HepG2 (cell line): ENCODE results near the gene MYOF. TPM values are rescaled to one million over a fixed set of nuclear protein-coding genes. Genes with fewer than 3 reads are reported as not detected.
"Not testable (repeated sequence)": the region's sequence is repeated elsewhere in the genome, so short reads cannot be mapped to it uniquely, and the experiment has no call there.

Experiments used
- ATAC-seq: fragments of 200-7000 bp; cut with Tn5 transposase; 3 replicates; pipeline ENCODE4 v1.9.1; 2020; ENCODE audit warnings: mild to moderate bottlenecking, moderate library complexity
- BruUV-seq: library from RNA; stranded (reverse); fragments of 400-500 nt; replicated peaks from 2 replicates; lab custom pipeline; 2021; lab: Mats Ljungman, UMichigan
- CTCF ChIA-PET: fragments of 300-600 bp; formaldehyde crosslinking; extraction: SDS; loops from one replicate; lab custom pipeline; 2021; ENCODE audit warnings: low total read pairs, inconsistent platforms, low intra/inter-chr PET ratio; lab: Yijun Ruan, JAX
- POLR2A ChIA-PET: fragments of 350-600 bp; sonication (Branson Sonifier 250); formaldehyde crosslinking; loops from one replicate; lab custom pipeline; 2020; ENCODE audit warnings: antibody characterized with exemption, inconsistent platforms; lab: Yijun Ruan, JAX
- DNase-seq: peaks from one replicate; pipeline ENCODE4 v3.0.0-alpha.2; 2015; ENCODE audit warnings: low spot score
- FAIRE-seq: peaks from 3 replicates; lab custom pipeline; 2011; peaks lifted over from hg19 to GRCh38; lab: Jason Lieb, UNC
- H2AFZ ChIP-seq: one replicate; pipeline ENCODE4 v1.6.1; 2011; ENCODE audit warnings: low read length, inconsistent platforms
- H3K27ac ChIP-seq: fragments of 300-600 bp; 3 replicates; pipeline ENCODE4 v1.8.0; 2011; ENCODE audit warnings: mixed run types, mild to moderate bottlenecking, mixed read lengths, low read length, inconsistent platforms; ENCODE audit not compliant: insufficient read depth; ENCODE audit errors: extremely low read length
- H3K27me3 ChIP-seq, 2 experiments: fragments of 200-600 bp in 1 of 2; 2 replicates in 1 of 2; 3 replicates in 1 of 2; pipeline versions ENCODE4 v1.6.0 to v1.8.0; 2011; ENCODE audit warnings: low read length in 2 of 2, mild to moderate bottlenecking in 2 of 2, moderate library complexity in 2 of 2, inconsistent platforms in 1 of 2; ENCODE audit not compliant: insufficient read depth in 2 of 2, control insufficient read depth in 1 of 2
- H3K36me3 ChIP-seq, 2 experiments: fragments of 200-600 bp in 1 of 2; replicated peaks in 1 of 2; 2 replicates in 1 of 2; 3 replicates in 1 of 2; pipeline versions ENCODE4 v1.5.1 to v1.8.0; 2011; ENCODE audit warnings: low read length in 2 of 2, inconsistent platforms in 1 of 2; ENCODE audit not compliant: insufficient read depth in 2 of 2, control insufficient read depth in 1 of 2
- H3K4me1 ChIP-seq: 2 replicates; pipeline ENCODE4 v1.5.1; 2012; ENCODE audit warnings: low read length, inconsistent platforms; ENCODE audit not compliant: insufficient read depth
- H3K4me2 ChIP-seq: 2 replicates; pipeline ENCODE4 v1.6.0; 2011; ENCODE audit warnings: low read depth, low read length, inconsistent platforms
- H3K4me3 ChIP-seq, 3 experiments: fragments of 200-600 bp in 1 of 3; sonication (generic), shearing (Covaris generic) in 1 of 3; replicated peaks in 1 of 3; 2 replicates each; pipeline ENCODE4 v1.5.1; 2011 to 2016; ENCODE audit warnings: low read length in 3 of 3, inconsistent platforms in 2 of 3, low read depth in 2 of 3, mild to moderate bottlenecking in 2 of 3, control low read depth in 1 of 3, mixed read lengths in 1 of 3; ENCODE audit not compliant: insufficient read depth in 1 of 3
- H3K79me2 ChIP-seq: one replicate; pipeline ENCODE4 v1.6.1; 2011; ENCODE audit warnings: low read length, inconsistent platforms; ENCODE audit not compliant: insufficient read depth
- H3K9ac ChIP-seq: 2 replicates; pipeline ENCODE4 v1.6.0; 2011; ENCODE audit warnings: mild to moderate bottlenecking, low read depth, low read length, inconsistent platforms; ENCODE audit not compliant: insufficient read depth
- H3K9me3 ChIP-seq: 2 replicates; pipeline ENCODE4 v1.5.1; 2012; ENCODE audit warnings: mild to moderate bottlenecking, low read length
- H4K20me1 ChIP-seq: 2 replicates; pipeline ENCODE4 v1.6.0; 2011; ENCODE audit warnings: inconsistent platforms, mild to moderate bottlenecking, low read length, moderate library complexity; ENCODE audit not compliant: insufficient read depth
- FIP1L1 ChIP-seq: fragments of 200-400 bp; formaldehyde crosslinking; IDR thresholded peaks from 2 replicates; pipeline ENCODE4 v1.6.1; 2018; ENCODE audit warnings: low read depth, mild to moderate bottlenecking, low read length, moderate library complexity, borderline replicate concordance; ENCODE audit not compliant: insufficient read depth
- JUNB ChIP-seq: sonication (generic); formaldehyde crosslinking; IDR thresholded peaks from 2 replicates; pipeline ENCODE4 v1.8.0; 2022; ENCODE audit warnings: missing genetic modification reagents, mild to moderate bottlenecking, borderline replicate concordance
- THAP11 ChIP-seq: IDR thresholded peaks from 2 replicates; pipeline ENCODE4 v1.6.1; 2016; ENCODE audit warnings: missing biosample characterization, missing genetic modification reagents
- ZNF460 ChIP-seq: sonication (generic); formaldehyde crosslinking; IDR thresholded peaks from 2 replicates; pipeline ENCODE4 v1.5.1; 2020; ENCODE audit warnings: missing genetic modification reagents, mild to moderate bottlenecking, borderline replicate concordance
- ZSCAN22 ChIP-seq: sonication (generic); formaldehyde crosslinking; IDR thresholded peaks from 2 replicates; pipeline ENCODE4 v1.4.0; 2020; ENCODE audit warnings: mild to moderate bottlenecking, missing genetic modification reagents
- WGBS: methylation state at CpG from one replicate; pipeline ENCODE4 v1.1.6; 2017; ENCODE audit warnings: low lambda C conversion rate; 5-methylcytosine and 5-hydroxymethylcytosine counted together
- in situ Hi-C: cut with HindIII; loops from 2 replicates; pipeline ENCODE4 v1.10.0; 2017; ENCODE audit warnings: low pct_unique_long_range_greater_than_20kb; ENCODE audit not compliant: extremely low pct_ligation_motif_present
- intact Hi-C: fragments of 100-400 bp; cut with micrococcal nuclease; formaldehyde crosslinking; loops from one replicate; pipeline ENCODE4 v1.10.0; 2022; ENCODE audit not compliant: unreplicated experiment
- polyA plus RNA-seq, 8 experiments: library from polyadenylated mRNA; depleted of rRNA in 3 of 8; stranded (reverse) in 7 of 8; unstranded in 1 of 8; fragments of >200 nt; fragmentation: Illumina TruSeq in 4 of 8; extraction: Trizol in 4 of 8; gene quantifications; 2 replicates each; pipeline versions ENCODE4 v1.2.1 to v1.2.3, GENCODE V29; 2011 to 2016; ENCODE audit warnings: low read depth in 4 of 8, missing spikeins in 1 of 8, mixed read lengths in 1 of 8; ENCODE audit not compliant: insufficient read depth in 1 of 8
- total RNA-seq, 5 experiments: library from RNA; depleted of rRNA; stranded (reverse); fragments of >200 nt; fragmentation: Illumina TruSeq; extraction: Trizol; gene quantifications; 2 replicates each; pipeline ENCODE4 v1.2.3, GENCODE V29; 2016; ENCODE audit warnings: low read depth in 1 of 5
- TF ChIP-seq, protein P1 (sequence below): IDR thresholded peaks from 2 replicates; pipeline ENCODE4 v1.4.0; 2020; ENCODE audit warnings: mild to moderate bottlenecking, missing genetic modification reagents

MYOF gene
- total and polyA plus RNA-seq, 2 of the 13 experiments (the other 11 are each of a cell fraction or from before 2014, with no cell fraction given): 0.18 to 0.42 TPM

DNA sequence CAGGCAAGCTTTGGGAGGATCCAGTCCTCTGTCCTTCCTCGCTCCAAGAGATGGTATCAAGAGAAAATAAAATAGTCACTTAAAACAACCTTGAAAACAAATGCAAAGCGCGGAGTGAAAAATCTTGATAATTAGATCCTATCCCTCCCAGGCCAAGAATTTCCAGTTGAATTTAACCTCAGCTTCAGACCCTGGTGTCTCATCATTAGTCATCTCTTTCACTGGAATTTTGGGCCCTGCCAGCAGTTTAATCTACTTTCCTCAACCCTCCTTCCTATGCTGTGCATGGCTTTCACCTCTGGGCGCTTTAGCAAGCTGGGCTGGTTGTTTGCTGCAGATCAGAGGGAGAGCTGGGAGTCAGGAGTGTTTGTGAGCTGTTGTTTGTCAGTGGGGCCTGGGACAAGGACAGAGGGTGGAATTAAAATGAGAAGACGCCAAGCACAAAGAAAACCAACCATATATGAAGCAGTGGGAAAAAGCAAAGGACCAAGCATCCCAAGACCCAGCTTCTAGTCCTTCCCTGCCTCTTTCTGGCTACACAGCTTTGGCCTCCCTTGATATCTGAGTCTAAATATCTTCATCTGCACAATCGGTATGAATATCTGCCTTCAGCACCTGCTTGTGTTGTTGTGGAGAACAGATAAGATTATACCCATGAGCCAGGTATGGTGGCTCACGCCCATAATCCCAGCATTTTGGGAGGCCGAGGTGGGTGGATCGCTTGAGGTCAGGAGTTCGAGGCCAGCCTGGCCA, 13.5 kb downstream of the MYOF start:
- no peaks in the 10 kb centered on the region for H3K79me2 ChIP-seq
- WGBS: 53% methylated on average over 10 of the region's 10 CpGs
- no peaks in the 10 kb centered on the region for H3K27me3 ChIP-seq
- H3K4me2 ChIP-seq: no peak overlapping the region
- no peak overlapping the region for H3K9ac ChIP-seq
- ATAC-seq (peak; percentile 28; the same call in 1 of the 3 replicates), FAIRE-seq (no peak), DNase-seq (peak; percentile 25)
- no peaks in the 10 kb centered on the region for H4K20me1 ChIP-seq
- no peak overlapping the region for H3K27ac ChIP-seq
- H3K4me1 ChIP-seq: peaks cover 6% of the 10 kb centered on the region; the same call in 1 of the 2 replicates
- no peaks in the 10 kb centered on the region for H3K36me3 ChIP-seq
- ChIA-PET POLR2A (no interaction called here), CTCF (no interaction called here)
- in situ Hi-C loops (no loop called here), intact Hi-C loops (no loop called here)
- H3K4me3 ChIP-seq: no peak overlapping the region
- H3K9me3 ChIP-seq: no peaks in the 10 kb centered on the region
- H2AFZ ChIP-seq: no peak overlapping the region
- BruUV-seq: no TSS peak
- TF ChIP-seq ZSCAN22 (CRISPR knock-in tag) (no peak), THAP11 (CRISPR knock-in tag) (no peak), FIP1L1 (no peak), ZNF460 (no peak), JUNB (no peak)
- TF ChIP-seq, protein P1, sequence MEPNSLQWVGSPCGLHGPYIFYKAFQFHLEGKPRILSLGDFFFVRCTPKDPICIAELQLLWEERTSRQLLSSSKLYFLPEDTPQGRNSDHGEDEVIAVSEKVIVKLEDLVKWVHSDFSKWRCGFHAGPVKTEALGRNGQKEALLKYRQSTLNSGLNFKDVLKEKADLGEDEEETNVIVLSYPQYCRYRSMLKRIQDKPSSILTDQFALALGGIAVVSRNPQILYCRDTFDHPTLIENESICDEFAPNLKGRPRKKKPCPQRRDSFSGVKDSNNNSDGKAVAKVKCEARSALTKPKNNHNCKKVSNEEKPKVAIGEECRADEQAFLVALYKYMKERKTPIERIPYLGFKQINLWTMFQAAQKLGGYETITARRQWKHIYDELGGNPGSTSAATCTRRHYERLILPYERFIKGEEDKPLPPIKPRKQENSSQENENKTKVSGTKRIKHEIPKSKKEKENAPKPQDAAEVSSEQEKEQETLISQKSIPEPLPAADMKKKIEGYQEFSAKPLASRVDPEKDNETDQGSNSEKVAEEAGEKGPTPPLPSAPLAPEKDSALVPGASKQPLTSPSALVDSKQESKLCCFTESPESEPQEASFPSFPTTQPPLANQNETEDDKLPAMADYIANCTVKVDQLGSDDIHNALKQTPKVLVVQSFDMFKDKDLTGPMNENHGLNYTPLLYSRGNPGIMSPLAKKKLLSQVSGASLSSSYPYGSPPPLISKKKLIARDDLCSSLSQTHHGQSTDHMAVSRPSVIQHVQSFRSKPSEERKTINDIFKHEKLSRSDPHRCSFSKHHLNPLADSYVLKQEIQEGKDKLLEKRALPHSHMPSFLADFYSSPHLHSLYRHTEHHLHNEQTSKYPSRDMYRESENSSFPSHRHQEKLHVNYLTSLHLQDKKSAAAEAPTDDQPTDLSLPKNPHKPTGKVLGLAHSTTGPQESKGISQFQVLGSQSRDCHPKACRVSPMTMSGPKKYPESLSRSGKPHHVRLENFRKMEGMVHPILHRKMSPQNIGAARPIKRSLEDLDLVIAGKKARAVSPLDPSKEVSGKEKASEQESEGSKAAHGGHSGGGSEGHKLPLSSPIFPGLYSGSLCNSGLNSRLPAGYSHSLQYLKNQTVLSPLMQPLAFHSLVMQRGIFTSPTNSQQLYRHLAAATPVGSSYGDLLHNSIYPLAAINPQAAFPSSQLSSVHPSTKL: no peak

DNA sequence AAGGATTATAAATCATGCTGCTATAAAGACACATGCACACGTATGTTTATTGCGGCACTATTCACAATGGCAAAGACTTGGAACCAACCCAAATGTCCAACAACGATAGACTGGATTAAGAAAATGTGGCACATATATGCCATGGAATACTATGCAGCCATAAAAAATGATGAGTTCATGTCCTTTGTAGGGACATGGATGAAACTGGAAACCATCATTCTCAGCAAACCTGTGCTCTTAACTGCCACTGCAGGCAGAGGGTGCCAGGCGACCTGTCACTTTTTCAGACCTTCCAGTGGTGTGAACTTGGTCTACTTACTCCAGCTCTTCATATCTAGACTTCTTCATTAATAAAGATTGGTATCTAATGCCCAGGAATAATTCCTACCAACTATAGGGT, 14.5 kb downstream of the MYOF start:
- H3K27me3 ChIP-seq, H3K36me3 ChIP-seq, H3K4me2 ChIP-seq, DNase-seq, H3K9ac ChIP-seq, H2AFZ ChIP-seq, ATAC-seq, CTCF ChIA-PET, H4K20me1 ChIP-seq, POLR2A ChIA-PET, H3K4me1 ChIP-seq, FAIRE-seq, in situ Hi-C loops, H3K79me2 ChIP-seq, BruUV-seq, H3K9me3 ChIP-seq, intact Hi-C loops, H3K27ac ChIP-seq, H3K4me3 ChIP-seq: not testable (repeated sequence)
- 76% methylated on average over 3 of the region's 4 CpGs for WGBS
